HG03045 (cell line): ENCODE results near the gene KCNQ1.

Experiments
- ATAC-seq: cut with Tn5 transposase; IDR thresholded peaks from one replicate; pipeline ENCODE4 v1.9.1; 2021; ENCODE audit warnings: mild to moderate bottlenecking, moderate library complexity; ENCODE audit not compliant: unreplicated experiment

KCNQ1 gene

DNA sequence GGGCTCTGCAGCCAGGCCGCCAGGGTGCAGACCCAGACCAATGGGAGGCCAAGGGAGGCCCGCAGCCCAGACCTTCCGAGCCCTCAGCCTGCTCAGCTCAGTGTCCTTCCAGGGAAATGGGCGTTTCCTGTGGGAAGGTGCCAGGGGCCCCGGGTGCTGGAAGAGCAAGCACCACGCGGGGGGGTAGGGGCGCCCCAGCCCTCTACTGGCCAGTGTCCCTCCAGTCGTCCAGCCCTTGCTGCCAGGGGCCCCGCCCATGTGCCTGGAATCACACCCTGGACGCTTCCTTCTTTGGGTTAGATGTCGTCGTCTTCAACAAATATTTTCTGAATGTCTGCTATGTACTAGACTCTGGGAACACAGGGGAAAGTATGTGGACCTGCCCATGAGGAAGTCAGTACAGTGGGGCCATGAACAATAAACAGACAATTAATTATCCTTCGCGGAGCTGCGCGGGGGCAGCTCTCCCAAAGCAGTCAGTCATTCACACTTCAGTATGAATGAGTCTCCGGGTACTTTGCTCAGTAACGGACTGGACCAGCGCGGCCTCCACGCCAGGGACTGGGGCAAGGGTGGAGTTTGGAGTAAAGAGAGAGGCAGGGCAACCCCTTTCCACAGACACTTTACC, 380.6 kb downstream of the KCNQ1 start:
- ATAC-seq: no peak

DNA sequence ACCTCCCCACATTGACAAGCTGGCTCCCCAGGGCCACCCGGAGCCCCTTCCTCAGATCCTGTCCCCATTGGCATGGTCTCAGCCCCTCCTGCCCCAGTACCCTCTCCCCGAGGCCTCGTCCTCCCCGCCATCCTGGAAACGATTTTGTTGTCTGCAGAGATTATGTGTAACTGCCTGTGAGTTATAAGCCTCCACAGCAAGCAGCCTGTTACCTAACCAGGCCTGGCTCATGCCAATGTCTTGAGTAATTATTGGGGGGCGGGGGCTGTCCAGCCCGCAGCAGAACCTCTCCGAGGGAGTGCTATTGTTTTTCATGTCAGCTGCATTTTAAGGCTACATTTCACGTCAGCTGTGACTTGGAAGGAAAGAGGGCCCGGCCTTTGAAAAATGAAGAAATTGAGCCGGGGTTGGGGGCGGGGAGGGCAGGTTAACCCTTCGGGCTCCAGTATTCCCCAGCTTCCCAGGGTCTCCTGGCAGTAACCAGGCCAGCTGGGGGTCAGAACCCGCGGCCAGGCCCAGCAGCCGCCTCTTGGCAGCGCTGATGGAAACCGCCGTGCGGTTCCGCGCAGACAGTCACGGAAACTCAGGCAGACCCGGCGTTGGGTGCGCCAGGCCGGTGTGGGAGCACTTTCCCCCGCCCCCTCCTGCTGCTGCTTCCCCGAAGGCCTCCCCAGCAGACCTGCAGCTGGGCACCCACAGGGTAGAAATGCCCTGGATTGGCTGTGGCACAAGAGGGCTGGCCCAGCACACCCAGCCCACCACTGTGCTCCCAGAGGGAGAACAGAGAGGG, 381.3 kb downstream of the KCNQ1 start:
- ATAC-seq: no peak

DNA sequence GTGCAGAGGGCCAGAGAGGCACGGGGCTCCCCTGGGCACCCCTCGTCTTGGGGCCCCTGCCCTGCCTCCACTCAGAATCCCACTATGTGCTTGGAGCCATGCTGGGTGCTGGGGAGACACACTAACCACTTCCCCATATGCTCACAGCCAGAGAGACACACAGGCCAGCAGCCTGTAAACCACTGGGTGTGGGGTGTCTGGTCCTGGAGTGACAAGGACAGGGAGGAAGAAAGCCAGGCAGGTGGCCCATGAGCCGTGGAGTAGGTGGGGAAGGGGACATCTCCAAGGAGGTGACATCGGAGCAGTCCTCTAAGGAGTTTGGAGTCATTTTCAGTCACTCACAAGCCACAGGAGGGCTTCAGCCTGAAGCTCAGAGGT, 381.9 kb downstream of the KCNQ1 start:
- no peak for ATAC-seq

DNA sequence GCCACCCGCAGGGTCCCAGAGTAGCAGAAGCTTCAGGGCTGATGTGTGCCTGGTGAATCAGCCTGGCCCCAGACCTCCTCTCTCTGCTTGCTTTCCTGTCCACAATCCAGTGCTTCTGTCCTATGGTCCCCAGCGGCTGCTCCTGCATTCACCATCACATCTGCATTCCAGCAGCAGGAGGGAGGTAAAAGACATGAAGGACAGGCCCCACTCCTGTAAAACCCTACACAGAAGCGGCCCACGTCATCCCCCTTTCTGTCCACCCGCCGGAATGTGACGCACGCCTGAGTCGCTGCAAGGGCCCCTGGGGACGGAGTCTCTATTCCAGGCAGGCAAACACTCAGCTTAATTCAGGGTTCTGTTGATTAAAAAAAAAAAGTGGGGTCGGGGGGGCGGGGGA, 382.4 kb downstream of the KCNQ1 start:
- ATAC-seq: no peak

DNA sequence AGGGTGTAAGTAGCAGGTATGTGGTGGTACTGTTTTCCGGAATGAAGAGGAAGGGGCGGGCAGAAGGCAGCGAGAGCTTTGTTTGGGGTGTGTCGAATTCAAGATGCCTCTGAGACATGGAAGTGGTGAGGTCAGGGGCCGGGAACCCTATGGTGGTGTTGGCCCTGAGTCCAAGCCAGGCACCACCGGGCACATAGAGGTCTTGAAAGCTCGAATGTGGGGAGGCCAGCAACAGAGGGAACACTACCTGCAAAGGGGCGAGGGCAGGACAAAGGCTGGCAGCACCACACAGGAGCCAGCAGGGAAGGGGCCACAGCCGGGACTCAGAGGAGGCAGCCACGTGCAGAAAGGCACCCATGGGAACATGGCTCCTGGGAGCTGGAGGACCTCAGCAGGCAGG, 383.0 kb downstream of the KCNQ1 start:
- no peak for ATAC-seq

DNA sequence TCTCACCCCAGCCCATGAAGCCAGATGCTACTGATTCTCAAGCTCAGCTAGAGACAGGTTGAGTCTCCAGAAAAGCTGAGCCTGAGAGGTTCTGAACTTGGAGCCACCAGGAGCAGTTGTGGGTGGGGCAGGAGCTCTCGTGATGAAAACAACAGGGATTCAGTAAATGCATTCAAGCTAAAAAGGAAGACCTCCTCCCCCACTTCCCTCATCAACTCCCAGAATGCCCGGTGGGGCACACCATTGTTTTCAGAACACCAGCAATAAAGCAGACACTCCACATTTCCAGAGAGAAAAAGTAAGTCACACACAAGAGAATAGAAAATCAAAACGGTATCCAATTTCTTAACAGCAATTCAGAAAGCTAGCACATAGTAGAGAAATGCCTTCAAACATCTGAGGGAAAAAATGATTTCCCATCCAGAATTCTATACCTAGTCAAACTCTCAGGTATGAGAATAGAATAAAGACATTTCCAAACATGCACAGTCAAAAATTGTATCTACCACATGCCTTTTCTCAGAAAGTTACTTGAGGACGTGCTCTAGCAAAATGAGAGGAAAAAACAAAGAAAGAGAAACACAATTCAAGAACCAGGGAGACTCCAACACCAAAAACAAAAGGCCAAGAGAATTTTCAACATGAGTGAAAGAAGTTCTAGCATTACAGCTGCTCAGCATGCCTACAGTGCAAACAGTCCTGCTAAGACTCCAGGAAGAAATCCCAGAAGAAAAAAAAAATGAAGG, 383.9 kb downstream of the KCNQ1 start:
- ATAC-seq: no peak

DNA sequence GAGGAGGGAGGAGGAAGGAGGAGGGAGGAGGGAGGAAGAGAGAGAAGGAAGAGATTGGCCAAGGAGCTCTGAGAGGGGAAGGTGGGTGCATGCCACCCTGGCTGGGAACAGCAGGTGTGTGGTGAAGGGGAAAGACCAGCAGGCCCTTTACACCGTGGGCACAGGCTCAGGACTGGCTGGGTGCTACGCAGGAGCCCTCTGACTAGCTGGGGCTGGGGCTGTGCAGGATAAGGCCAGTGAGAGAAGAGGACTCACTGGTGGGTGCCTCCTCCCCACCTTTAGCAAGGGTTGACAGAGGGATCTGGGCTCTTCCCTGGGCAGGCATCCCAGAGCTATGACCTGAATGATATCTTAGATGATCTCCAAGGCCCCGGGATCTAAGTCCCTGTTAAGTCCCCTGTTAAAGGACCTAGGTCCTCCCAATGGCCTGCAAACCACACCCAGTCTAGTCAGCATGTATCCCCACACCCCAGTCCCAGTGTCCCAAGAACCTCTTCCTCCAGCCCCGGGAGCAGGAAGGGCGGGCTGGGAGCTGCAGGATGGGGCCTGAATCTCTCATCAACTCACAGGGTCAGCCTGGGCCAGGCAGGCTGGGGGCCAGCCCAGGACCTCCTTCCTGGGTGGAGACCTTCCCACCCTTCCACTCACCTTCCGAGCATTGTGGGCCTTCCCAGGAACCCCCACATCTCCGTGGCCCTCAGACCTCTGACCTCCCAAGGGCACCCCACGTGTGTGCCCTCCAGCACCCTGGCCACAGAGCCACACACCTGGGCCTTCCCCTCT, 385.4 kb downstream of the KCNQ1 start:
- no peak for ATAC-seq

DNA sequence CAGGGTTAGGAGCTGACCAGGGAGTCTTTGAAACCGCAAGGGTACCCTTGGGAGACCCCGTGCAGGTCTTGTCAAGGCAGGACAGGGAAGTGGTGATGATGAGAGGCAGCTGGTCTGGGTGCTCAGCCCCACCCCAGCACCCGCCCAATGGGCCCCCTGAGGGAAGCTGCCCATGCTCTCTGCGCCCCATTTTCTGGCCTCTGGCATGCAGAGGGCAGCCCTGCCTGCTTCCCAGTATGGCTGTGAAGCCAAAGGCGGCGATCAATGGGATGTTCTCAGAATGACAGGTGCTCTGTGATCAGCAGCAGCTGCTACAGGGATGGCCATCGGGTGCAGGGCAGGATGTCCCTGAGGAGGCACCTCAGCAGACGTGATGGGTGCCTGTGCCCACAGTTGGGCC, 386.1 kb downstream of the KCNQ1 start:
- no peak for ATAC-seq

DNA sequence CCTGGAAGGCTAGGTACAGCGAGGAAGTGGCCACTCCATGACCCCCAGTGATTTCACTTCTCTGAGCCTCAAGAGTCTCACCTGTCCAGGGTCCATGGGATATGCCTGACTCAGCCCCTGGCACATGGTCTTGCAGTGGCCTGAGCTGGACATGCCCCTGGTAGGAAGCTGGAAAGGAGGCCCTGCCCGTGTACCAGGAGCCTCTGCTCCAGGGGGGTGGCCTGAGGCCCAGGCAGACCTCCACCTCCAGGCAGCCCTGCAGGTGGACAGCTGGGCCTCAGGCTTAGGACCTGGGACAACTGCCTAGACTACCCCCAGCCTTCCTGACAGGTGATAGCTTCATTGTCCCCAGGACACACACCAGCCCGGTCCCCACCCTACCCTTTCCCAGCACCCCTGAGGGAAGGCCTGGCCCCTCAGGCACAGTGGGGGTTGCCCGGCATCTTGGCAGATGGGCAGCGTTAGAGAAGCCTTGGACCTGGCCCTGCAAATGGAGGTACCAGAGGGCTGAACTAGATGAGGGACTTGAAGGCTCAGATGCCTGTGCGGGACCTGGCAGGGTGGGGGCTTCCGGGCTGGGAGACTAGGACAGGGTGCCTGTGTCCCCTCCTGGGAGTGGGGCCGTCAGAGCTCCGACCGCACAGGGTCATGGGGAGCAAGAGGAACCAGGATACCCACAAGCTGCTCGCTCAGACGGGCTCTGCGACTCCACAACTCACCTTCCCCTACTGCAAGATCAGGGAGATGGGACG, 387.1 kb downstream of the KCNQ1 start:
- no peak for ATAC-seq

DNA sequence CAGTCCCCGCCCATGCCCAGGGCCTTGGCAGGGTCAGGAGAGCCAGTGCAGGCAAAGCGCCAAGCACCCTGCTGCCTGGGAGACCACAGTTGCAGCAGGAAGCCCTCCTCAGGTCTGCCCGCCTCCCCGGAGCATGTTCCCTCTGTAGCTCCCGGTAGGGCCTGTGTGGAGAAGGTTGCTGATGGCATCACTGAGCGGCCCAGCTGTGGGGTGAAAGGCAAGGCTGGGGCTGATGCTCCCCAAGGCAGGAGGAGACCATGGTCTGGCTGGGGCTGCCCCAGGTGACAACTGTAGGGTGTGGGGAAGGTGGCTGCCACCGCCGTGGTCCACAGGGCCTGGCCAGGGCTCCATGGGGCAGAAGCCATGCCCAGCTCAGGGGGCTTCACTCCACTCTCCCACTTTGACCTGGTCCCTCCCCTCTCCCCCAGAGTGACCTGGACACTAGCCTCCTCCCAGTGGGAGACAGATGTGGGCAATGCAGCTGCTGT, 387.8 kb downstream of the KCNQ1 start:
- no peak for ATAC-seq

DNA sequence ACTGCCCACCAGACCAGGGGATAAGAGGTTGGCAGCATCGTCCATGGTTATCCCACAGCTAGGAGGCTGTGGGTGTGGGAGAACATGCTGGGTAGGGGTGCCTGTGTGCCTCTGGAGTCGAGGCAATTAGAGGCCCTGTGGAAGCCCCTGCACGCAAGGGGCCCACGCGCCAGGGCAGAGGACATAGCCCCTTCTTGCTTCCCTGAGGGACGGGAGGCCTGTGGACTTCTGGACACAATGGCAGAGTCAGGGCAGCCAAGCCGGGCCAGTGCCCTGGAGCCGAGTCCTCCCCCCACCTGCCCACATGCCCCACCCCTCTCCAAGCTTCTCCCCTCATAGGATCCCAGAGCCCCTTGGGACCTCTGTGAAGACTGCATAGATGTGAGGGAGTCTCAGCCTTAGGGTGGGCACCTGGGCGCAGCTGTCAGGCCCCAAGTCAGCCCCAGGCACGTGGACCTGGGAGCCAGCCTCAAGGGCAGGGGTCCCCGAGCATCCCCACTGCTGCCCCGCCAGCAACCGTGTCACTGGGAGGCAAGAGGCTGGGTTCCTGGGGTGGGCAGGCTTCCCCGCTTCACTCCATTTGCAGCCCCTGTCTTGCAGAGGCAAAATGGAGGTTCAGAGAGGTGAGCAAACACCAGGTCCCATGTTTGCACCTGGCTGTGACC, 388.4 kb downstream of the KCNQ1 start:
- no peak for ATAC-seq

DNA sequence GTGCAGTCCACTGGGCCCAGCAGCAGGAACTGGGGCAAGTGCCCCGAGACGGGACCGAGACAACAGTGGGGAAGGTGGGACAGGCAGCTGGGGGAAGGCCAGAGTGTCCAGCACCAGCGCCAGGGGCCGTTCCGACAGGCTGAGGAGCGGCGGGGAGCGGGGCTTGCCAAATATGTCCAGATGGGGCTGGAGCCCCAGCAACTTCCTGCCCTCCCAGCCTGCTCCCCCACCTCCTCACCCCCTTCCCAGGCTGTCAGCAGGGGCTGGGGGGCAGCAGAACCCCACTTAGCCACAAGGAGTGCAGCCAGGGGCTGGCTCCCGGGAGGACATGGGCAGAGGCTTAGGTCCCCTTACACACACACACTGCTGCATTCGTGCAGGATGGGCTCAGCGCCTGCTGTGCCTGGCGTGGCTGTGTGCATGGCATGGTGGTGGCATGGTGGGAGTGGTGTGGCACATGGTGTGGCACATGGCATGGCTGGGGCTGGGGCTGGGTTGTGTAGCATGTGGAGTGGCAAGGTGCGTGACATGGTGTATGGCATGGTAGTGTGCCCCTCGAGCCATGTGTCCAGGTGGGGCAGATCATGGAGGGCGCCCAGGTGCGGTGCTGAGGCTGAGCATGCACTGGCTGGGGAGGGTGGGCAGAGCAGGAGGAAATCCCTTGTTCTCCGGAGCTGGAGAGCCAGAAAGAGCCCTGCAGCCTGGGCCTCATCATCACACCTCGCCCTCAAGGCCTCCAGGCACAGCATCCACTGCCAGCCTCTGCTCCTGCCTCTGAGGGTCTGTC, 389.1 kb downstream of the KCNQ1 start:
- no peak for ATAC-seq

DNA sequence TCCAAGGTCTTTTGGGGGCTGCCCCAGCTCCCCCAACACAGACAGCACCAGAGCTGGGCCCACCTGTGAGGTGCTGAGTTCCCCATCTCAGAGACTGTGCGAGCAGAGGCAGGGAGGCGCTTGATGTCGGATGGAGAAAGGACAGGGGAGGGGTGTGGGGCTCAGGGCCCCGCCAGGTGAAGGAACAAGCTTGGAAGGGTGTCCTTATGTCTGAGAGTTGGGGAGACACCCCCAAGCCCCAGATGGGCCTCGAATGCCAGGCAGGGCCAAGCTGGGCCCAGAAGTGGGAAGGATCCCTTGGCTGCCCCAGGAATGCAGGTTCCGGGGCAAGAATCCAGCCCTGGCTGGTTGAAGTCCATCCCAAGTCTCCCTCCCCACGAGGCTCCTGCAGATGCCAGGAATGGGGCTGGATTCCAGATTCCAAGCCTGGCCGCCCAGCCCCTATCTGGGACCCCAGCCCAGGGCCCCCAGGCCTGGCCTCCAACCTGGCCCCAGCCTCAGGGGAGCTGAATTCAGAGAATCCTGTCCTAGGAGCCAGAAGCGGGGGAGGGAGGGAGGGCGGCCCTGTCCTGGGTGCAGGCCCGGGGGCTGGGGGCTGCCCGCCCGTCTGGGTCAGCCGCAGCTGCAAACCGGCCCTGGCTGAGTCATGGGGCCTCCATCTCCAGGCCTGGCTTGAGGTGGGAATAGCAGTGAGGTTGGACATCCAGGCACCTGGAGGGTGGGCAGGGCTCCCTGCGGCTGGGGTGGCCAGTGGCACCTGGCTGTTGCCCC, 389.9 kb downstream of the KCNQ1 start:
- ATAC-seq: no peak

DNA sequence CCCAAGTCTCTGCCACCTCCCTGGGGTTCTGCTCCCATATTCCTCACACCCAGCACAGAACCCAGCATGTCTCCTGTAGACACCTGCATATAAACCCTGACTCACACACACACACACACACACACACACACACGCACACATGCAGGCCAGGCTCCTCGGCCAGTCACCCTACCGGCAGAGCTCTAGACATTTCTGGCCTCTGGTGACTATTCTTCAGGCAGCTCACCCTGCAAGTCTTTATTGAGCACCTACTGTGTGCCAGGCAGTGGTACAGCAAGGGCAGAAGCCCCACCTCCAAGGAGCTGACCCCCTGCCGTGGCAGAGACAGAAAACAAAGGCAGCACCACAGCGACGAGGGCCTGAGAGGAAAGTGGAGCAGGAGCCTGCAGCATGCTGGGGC, 390.5 kb downstream of the KCNQ1 start:
- no peak for ATAC-seq

DNA sequence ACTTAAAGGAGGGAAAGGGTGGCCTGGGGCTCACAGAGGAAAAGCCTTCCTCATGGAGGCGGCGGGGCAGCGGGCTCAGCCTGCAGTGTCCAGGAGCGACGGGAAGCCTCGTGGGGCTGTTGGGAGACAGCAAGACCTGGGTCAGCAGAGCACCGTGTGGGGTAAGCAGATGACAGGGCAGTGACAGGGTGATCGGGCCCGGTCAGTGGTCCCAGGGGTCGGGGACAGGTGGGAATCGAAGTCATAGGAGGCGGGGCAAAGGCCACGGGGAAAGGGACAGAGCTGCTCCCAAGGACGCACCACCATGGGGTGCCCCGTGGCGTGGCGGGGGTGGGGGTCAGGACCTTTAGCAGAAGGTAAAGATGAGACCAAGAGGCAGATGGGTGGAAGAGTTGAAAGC, 390.9 kb downstream of the KCNQ1 start:
- no peak for ATAC-seq

DNA sequence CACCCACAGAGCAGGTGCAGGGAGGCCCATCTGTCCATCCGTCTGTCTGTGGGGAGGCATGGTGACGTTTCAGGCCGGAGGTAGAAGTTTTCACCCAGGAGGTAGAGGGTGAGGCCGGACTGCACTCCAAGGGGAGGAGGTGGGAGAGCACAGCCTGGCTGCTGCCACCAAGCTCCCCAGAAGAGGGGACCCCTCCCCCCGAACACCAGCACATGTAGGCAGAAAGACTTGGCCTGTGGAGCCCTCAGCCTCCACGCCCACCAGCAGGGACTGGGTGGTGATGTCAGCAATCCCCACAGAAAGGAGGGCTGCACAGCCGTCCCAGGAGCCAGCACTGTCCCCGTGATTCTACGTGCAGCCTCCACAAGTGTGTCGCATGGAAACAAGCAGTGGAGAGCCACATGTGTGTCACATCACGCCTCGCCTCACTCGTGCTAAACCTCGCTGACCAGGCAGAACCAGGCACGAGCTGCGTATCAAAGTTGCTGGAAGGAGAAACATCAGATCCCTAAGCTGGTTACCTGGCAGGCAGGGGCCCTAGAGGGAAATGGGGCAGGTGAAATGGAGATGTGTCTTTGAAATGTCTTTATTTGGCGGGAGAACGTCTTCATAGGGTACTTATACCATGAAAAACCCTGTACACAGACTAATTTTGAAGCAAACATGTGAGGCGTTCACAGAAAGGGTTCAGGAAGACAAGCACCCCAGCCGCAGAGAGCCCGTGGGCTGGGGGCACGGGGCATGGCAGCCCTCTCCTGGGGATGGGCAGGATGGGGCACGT, 391.7 kb downstream of the KCNQ1 start:
- ATAC-seq: no peak

DNA sequence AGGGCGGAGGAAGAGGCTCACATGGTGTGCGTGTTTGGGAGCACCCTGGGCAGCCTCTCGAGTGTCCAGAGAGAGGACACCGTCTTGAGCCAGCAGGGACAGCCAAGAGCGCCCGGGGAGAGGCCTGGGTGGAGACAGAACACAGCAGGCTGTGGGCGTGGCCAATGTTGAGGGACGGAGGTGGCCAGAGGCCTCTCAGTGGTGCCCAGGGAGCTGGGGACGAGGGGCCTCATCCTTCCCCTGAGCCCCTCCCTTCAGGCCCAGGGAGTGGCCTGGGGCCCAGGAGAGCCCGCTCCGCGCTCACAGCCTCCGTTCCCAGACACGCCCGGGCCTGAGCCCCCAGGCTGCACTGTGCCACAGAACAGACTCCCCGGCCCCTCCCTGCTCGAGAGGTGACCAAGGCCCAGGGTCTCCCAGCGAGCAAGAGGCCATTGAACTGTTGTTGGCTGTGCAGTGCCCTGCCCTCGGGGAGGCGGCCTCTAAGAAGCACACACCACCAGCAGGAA, 392.3 kb downstream of the KCNQ1 start:
- no peak for ATAC-seq
